Esophagus muscularis mucosa (tissue), 3 donors: ENCODE data around the gene PALMD.

Experiments used
- POLR2A ChIP-seq: fragments of 450-650 bp; IDR thresholded peaks from one replicate; pipeline ENCODE4 v1.6.1; 2017; ENCODE audit warnings: antibody characterized with exemption, moderate library complexity, mild to moderate bottlenecking, low read depth
- POLR2AphosphoS5 ChIP-seq, 2 donors: sonication (generic); formaldehyde crosslinking; IDR thresholded peaks; one replicate each; pipeline ENCODE4 v1.6.1; 2017; ENCODE audit warnings: antibody characterized with exemption in 2 of 2
- TF ChIP-seq, protein P1 (sequence below), 3 experiments: fragments of 200-600 bp in 2 of 3; fragments of 450-650 bp in 1 of 3; sonication (generic) in 2 of 3; IDR thresholded peaks; one replicate each; pipeline ENCODE4 v1.5.1; 2017 to 2019; ENCODE audit warnings: antibody characterized with exemption in 3 of 3, mild to moderate bottlenecking in 2 of 3, moderate library complexity in 1 of 3

DNA sequence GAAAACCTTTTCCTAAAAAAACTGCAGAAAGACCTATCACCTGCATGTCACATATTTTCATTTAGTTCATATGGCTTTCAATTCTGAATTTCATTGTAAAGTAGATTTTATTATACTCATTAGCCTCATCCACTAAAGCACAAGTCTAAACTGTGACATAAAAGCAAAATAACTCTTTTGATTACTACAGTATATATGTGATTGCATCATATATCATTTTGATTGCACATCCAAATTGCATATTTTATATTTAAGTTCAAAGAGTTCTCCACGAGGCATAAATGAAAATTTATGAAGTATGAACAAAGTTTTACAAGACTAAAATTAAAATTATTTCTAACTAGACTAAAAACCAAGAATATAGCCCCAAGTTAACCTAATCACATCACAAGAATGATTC, 19.3 kb downstream of the PALMD start:
- no peak for TF ChIP-seq POLR2AphosphoS5 (IDR thresholded peaks at IDR 0.05)
- TF ChIP-seq, protein P1, sequence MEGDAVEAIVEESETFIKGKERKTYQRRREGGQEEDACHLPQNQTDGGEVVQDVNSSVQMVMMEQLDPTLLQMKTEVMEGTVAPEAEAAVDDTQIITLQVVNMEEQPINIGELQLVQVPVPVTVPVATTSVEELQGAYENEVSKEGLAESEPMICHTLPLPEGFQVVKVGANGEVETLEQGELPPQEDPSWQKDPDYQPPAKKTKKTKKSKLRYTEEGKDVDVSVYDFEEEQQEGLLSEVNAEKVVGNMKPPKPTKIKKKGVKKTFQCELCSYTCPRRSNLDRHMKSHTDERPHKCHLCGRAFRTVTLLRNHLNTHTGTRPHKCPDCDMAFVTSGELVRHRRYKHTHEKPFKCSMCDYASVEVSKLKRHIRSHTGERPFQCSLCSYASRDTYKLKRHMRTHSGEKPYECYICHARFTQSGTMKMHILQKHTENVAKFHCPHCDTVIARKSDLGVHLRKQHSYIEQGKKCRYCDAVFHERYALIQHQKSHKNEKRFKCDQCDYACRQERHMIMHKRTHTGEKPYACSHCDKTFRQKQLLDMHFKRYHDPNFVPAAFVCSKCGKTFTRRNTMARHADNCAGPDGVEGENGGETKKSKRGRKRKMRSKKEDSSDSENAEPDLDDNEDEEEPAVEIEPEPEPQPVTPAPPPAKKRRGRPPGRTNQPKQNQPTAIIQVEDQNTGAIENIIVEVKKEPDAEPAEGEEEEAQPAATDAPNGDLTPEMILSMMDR (IDR thresholded peaks at IDR 0.05): no peak
- TF ChIP-seq POLR2A: no peak
